Measurements from ENCODE around the gene MRPL17. TPM values are rescaled to one million over a fixed set of nuclear protein-coding genes. Genes with fewer than 3 reads are reported as not detected.

MRPL17 gene
- total and polyA plus RNA-seq, 2 of the 13 experiments (the other 11 are each of a cell fraction or from before 2014, with no cell fraction given), result 59.4 to 90.0 TPM

DNA sequence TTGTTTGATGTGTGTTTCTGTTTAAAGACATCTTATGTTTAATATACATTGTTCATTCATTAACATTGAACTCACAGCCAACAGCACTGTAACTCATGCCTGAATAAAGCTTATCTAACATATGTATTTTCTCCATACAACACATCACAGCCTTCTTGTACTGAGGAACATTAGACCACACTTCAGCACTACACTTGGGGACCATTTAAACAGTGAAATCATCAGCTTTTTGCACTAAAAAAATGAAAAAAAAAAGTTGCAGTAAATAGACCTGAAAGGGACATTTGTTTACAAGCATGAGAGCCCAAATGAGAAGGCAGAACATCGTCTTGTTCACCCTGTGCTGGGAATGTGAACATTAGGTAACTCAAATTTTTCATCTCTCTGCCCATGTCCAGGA is 48.6 kb downstream of the MRPL17 start:
- H3K27ac ChIP-seq (ENCODE audit: extremely low read length, insufficient read depth, low read length), result no peak overlapping the region

DNA sequence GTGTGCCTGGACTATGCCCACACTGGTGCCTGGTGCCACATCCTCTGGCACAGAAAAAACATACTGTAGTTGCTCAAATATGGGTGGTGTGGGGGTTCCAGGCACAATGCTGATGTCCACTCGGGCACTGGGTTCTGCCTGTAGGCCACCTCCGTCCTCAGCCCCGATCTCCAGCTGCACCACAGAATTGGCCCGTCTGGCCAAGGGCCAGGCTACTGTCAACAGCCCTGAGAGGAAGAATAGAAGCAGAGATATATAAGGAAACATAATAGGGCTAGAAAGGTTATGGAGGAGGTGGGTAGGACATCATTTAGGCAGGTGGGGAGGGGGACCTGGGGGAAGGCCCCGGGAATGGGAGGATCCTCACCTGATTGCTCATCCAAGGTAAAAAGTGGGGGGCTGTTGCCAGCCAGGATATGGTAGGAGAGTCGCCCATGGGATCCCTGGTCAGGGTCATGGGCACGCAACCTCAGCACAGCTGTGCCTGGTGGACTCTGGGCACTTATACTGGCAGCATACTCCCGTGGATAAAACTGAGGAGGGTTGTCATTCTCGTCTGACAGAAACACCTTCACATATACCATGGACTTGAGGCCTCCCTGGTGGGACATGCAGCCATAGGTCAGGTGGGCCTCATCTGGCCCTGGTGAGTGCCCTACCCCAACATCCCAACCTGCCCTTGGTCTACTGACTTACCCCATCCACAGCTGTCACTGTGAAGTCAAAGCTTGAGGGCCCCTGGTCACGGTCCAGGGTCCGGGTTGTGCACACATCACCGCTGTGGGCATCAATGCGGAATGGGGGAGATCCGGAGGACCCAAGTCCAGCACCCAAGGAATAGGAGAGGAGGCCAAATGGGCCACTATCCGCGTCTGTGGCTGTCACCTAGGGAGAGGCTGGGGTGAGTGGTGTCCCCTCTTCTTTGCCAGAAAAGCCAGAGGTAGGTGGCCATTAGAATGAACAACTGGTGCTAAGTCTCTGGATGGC is 49.4 kb downstream of the MRPL17 start:
- peaks cover 48% of the 10 kb centered on the region for H3K4me1 ChIP-seq (ENCODE audit: insufficient read depth, low read length)
- H2AFZ ChIP-seq (ENCODE audit: low read length), result no peak overlapping the region
- WGBS (ENCODE audit: low lambda C conversion rate), result 55% methylated on average over 8 of the region's 16 CpGs
- H3K9ac ChIP-seq (ENCODE audit: insufficient read depth, low read depth, low read length), result no peak overlapping the region
- DNase-seq (ENCODE audit: low spot score), result no peak
- POLR2A ChIA-PET, result no interaction called here
- H3K4me3 ChIP-seq (replicated peaks in 1 of 3; ENCODE audit: insufficient read depth in 1 of 3, low read depth in 2 of 3, low read length in 3 of 3), result no peak overlapping the region
- FAIRE-seq, result no peak
- CTCF ChIA-PET (ENCODE audit: low intra/inter-chr PET ratio, low total read pairs), result no interaction called here
- in situ Hi-C loops (cut with HindIII; ENCODE audit: extremely low pct_ligation_motif_present, low pct_unique_long_range_greater_than_20kb), result no loop called here
- no TSS peak for BruUV-seq (replicated peaks)
- TF ChIP-seq TEAD3 (CRISPR knock-in tag; optimal IDR thresholded peaks at IDR 0.05; ENCODE audit: borderline replicate concordance) (no peak), ZNF24 (IDR thresholded peaks at IDR 0.05) (no peak), SETDB1 (CRISPR knock-in tag; IDR thresholded peaks at IDR 0.05; ENCODE audit: borderline replicate concordance) (no peak), ELF3 (CRISPR knock-in tag; IDR thresholded peaks at IDR 0.05) (no peak), SNAI1 (CRISPR knock-in tag; IDR thresholded peaks at IDR 0.05; ENCODE audit: borderline replicate concordance) (no peak)
- TF ChIP-seq, protein P1, sequence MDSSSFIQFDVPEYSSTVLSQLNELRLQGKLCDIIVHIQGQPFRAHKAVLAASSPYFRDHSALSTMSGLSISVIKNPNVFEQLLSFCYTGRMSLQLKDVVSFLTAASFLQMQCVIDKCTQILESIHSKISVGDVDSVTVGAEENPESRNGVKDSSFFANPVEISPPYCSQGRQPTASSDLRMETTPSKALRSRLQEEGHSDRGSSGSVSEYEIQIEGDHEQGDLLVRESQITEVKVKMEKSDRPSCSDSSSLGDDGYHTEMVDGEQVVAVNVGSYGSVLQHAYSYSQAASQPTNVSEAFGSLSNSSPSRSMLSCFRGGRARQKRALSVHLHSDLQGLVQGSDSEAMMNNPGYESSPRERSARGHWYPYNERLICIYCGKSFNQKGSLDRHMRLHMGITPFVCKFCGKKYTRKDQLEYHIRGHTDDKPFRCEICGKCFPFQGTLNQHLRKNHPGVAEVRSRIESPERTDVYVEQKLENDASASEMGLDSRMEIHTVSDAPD (CRISPR knock-in tag; IDR thresholded peaks at IDR 0.05), result no peak
- no peaks in the 10 kb centered on the region for H3K79me2 ChIP-seq (ENCODE audit: insufficient read depth, low read length)
- intact Hi-C loops (cut with micrococcal nuclease; ENCODE audit: unreplicated experiment), result no loop called here
- H3K4me2 ChIP-seq (ENCODE audit: low read depth, low read length), result no peak overlapping the region
- H4K20me1 ChIP-seq (ENCODE audit: insufficient read depth, low read length), result no peaks in the 10 kb centered on the region
- no peaks in the 10 kb centered on the region for H3K9me3 ChIP-seq (ENCODE audit: low read length)
- no peaks in the 10 kb centered on the region for H3K36me3 ChIP-seq (replicated peaks in 1 of 2; ENCODE audit: control insufficient read depth in 1 of 2, insufficient read depth in 2 of 2, low read length in 2 of 2)
- ATAC-seq, result no peak
- peaks cover 9 to 53% of the 10 kb centered on the region in 2 experiments; a peak in 4 of 5 replicates for H3K27me3 ChIP-seq (ENCODE audit: control insufficient read depth in 1 of 2, insufficient read depth in 2 of 2, low read length in 2 of 2)
- no peak overlapping the region for H3K27ac ChIP-seq (ENCODE audit: extremely low read length, insufficient read depth, low read length)

More for the DNA sequence above, 48.6 kb downstream of the MRPL17 start:
- Histone ChIP-seq H3K4me2 (ENCODE audit: low read depth, low read length) (no peak overlapping the region), H3K4me1 (ENCODE audit: insufficient read depth, low read length) (peaks cover 48% of the 10 kb centered on the region), H4K20me1 (ENCODE audit: insufficient read depth, low read length) (no peaks in the 10 kb centered on the region), H2AFZ (ENCODE audit: low read length) (no peak overlapping the region), H3K36me3 (replicated peaks in 1 of 2; ENCODE audit: control insufficient read depth in 1 of 2, insufficient read depth in 2 of 2, low read length in 2 of 2) (no peaks in the 10 kb centered on the region), H3K4me3 (replicated peaks in 1 of 3; ENCODE audit: insufficient read depth in 1 of 3, low read depth in 2 of 3, low read length in 3 of 3) (no peak overlapping the region), H3K79me2 (ENCODE audit: insufficient read depth, low read length) (no peaks in the 10 kb centered on the region), H3K9me3 (ENCODE audit: low read length) (no peaks in the 10 kb centered on the region), H3K27me3 (ENCODE audit: control insufficient read depth in 1 of 2, insufficient read depth in 2 of 2, low read length in 2 of 2) (peaks cover 9 to 47% of the 10 kb centered on the region in 2 experiments; a peak in 3 of 5 replicates), H3K9ac (ENCODE audit: insufficient read depth, low read depth, low read length) (no peak overlapping the region)
- DNase-seq (ENCODE audit: low spot score) (no peak), FAIRE-seq (no peak), ATAC-seq (no peak)
- 3% methylated on average over 1 of the region's 1 CpG for WGBS (ENCODE audit: low lambda C conversion rate)
- no peak for TF ChIP-seq ZNF343 (CRISPR knock-in tag; IDR thresholded peaks at IDR 0.05)
- no TSS peak for BruUV-seq (replicated peaks)
- ChIA-PET CTCF (ENCODE audit: low intra/inter-chr PET ratio, low total read pairs) (no interaction called here), POLR2A (interaction anchor here (1.1 to 1.6 kb wide), 3 partner anchors 9 to 23 kb away, joined by 4 to 12 read pairs (median 5); partner anchors contain the start of genes TAF10 and TPP1)
- in situ Hi-C loops (cut with HindIII; ENCODE audit: extremely low pct_ligation_motif_present, low pct_unique_long_range_greater_than_20kb), result no loop called here
- intact Hi-C loops (cut with micrococcal nuclease; ENCODE audit: unreplicated experiment), result no loop called here

All from HepG2 (cell line).